Panc1 (cell line): ENCODE results near the gene MNT. TPM values are rescaled to one million over a fixed set of nuclear protein-coding genes. Genes with fewer than 3 reads are reported as not detected.

Source experiments
- ATAC-seq: fragments of 200-7000 bp; cut with Tn5 transposase; 2 replicates; pipeline ENCODE4 v1.9.1; 2020; ENCODE audit warnings: mild to moderate bottlenecking, moderate library complexity
- BruUV-seq: library from RNA; stranded (reverse); fragments of 400-500 nt; replicated peaks from 2 replicates; lab custom pipeline; 2021; lab: Mats Ljungman, UMichigan
- CTCF ChIA-PET: fragments of 300-600 bp; sonication (Branson Sonifier 250); formaldehyde crosslinking; loops from one replicate; lab custom pipeline; 2022; ENCODE audit warnings: antibody characterized with exemption; lab: Charles Lee
- POLR2A ChIA-PET: fragments of 300-600 bp; sonication (Branson Sonifier 250); formaldehyde crosslinking; loops from one replicate; lab custom pipeline; 2022; ENCODE audit warnings: antibody characterized with exemption; lab: Charles Lee
- DNase-seq: peaks from one replicate; pipeline ENCODE4 v3.0.0-alpha.2; 2010; ENCODE audit warnings: low read depth, low spot score
- H3K27ac ChIP-seq: 2 replicates; pipeline ENCODE4 v1.5.1; 2011; ENCODE audit warnings: mild to moderate bottlenecking, low read length, inconsistent platforms
- H3K27me3 ChIP-seq: fragments of 200-500 bp; sonication (Bioruptor generic); 2 replicates; pipeline ENCODE4 v1.6.0; 2014; ENCODE audit warnings: low read length, inconsistent platforms; ENCODE audit not compliant: control insufficient read depth, insufficient read depth
- H3K36me3 ChIP-seq: fragments of 200-500 bp; sonication (Bioruptor generic); 2 replicates; pipeline ENCODE4 v1.5.1; 2014; ENCODE audit warnings: inconsistent platforms, mild to moderate bottlenecking, low read length, moderate library complexity; ENCODE audit not compliant: control insufficient read depth, insufficient read depth
- H3K4me1 ChIP-seq: 2 replicates; pipeline ENCODE4 v1.5.1; 2011; ENCODE audit warnings: inconsistent platforms, mild to moderate bottlenecking, low read length, moderate library complexity; ENCODE audit not compliant: control insufficient read depth, insufficient read depth
- H3K4me3 ChIP-seq, 2 experiments: 2 replicates each; pipeline ENCODE4 v1.5.1; 2011 to 2012; ENCODE audit warnings: low read depth in 2 of 2, low read length in 2 of 2, mild to moderate bottlenecking in 2 of 2, inconsistent platforms in 1 of 2, moderate library complexity in 1 of 2
- H3K9me3 ChIP-seq: fragments of 200-500 bp; sonication (Bioruptor generic); 2 replicates; pipeline ENCODE4 v1.5.1; 2014; ENCODE audit warnings: low read depth, mild to moderate bottlenecking, inconsistent platforms, low read length, moderate library complexity; ENCODE audit not compliant: control insufficient read depth, insufficient read depth
- CTCF ChIP-seq: fragments of 450-650 bp; IDR thresholded peaks from 2 replicates; pipeline ENCODE4 v1.5.1; 2017; ENCODE audit warnings: mild to moderate bottlenecking
- POLR2AphosphoS5 ChIP-seq: IDR thresholded peaks from 2 replicates; pipeline ENCODE4 v1.6.1; 2012; ENCODE audit warnings: mild to moderate bottlenecking, low read depth, low read length, moderate library complexity
- REST ChIP-seq, 2 experiments: IDR thresholded peaks; 2 replicates each; pipeline ENCODE4 v1.6.1; 2011 to 2012; ENCODE audit warnings: low read depth in 2 of 2, control low read depth in 1 of 2, low read length in 1 of 2, mild to moderate bottlenecking in 1 of 2, moderate library complexity in 1 of 2; ENCODE audit not compliant: insufficient read depth in 1 of 2
- SIN3A ChIP-seq: IDR thresholded peaks from 2 replicates; pipeline ENCODE4 v1.6.1; 2012; ENCODE audit warnings: low read depth, mild to moderate bottlenecking, low read length, moderate library complexity, borderline replicate concordance; ENCODE audit not compliant: insufficient read depth
- TCF7L2 ChIP-seq: IDR thresholded peaks from 2 replicates; pipeline ENCODE4 v1.6.1; 2011; ENCODE audit warnings: mild to moderate bottlenecking, low read depth, low read length, inconsistent platforms
- in situ Hi-C: cut with HindIII; loops from 2 replicates; pipeline ENCODE4 v1.10.0; 2016; ENCODE audit warnings: low sequenced_read_pairs, low pct_unique_long_range_greater_than_20kb
- intact Hi-C: fragments of 100-400 bp; cut with micrococcal nuclease; formaldehyde crosslinking; loops from one replicate; pipeline ENCODE4 v1.10.0; 2022; ENCODE audit not compliant: unreplicated experiment
- total RNA-seq: library from RNA; stranded (reverse); gene quantifications from one replicate; pipeline ENCODE4 v1.2.1, GENCODE V29; 2021; ENCODE audit not compliant: unreplicated experiment

The MNT gene
- total RNA-seq, 1 experiment from 2014 or later = 31.8 TPM

DNA sequence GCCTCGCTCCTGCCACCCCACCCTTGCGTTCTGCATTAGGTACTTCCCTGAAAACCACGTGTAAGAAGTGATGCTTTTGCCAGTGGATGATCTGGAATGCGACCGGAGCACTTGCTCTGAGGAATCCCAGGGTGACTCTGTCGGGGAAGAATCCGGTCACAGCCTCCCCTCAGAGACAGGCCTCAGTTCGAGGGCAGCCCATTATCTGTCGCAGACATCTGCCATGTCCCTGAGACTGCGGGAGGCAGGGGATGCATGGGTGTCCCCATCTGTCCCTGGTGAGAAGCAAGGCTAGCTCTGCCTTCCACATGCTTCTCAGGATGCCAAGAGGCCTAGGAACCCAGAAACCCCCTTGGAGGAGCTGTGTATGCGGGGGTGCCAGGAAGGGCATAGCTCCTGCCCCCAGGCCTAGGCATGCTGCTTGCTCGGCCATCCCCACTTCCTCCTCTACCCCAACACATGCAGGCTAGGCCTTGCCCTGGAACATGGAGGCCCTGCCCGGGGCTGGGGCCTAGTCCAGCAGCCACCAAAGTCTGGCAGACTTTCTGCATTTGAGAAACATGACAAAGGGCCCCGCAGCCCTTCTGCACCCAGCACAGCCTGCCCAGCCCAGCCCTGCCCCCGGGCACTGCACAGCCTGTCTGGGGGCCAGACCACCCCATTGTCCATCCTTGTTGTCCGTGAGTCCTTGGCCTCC lies 20.5 kb downstream of the MNT start:
- intact Hi-C loops = no loop called here
- H3K36me3 ChIP-seq = no peaks in the 10 kb centered on the region
- ATAC-seq = no peak

DNA sequence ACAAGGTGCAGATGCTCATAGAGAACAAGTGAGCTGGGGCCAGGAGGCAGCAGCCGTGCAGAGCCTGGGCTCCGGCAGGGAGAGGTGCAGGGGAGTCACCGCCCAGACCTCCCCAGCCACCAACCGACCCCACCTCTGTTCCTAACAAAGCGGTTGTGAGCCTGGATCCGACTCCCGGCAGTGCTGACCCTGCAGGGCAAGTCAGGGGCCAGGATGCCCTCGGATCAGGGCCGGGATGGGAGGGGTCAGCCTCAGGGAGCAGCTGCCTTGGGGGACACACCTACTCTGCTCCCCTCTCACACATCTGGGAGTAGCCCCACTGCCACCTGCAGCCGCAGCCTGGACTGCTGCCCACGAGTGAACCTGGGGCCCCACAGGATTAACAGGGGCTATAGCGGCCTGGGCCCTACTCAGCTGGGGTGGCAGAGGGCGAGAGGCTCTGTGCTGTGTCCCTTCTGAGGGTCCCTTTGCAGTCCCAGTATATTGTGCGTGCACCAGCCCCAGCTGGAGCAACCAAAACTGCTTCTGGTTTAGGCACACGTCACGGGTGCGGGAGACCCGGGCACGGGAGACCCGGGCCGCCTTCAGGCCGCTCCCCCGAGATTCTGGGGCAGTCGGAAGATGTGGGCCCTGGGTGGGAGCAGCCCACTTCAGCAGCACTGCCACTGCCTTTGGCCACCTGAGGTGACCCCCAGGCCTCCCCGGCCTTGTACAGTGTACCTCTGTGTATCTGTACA lies 21.2 kb downstream of the MNT start:
- Histone ChIP-seq H3K9me3 (no peaks in the 10 kb centered on the region), H3K4me1 (peaks cover 12% of the 10 kb centered on the region), H3K27ac (no peak overlapping the region), H3K27me3 (no peaks in the 10 kb centered on the region), H3K36me3 (no peaks in the 10 kb centered on the region), H3K4me3 (no peak overlapping the region)
- intact Hi-C loops = no loop called here
- TF ChIP-seq SIN3A (no peak), TCF7L2 (no peak), CTCF (no peak), POLR2AphosphoS5 (no peak), REST (IDR thresholded peaks at IDR 0.05; ENCODE audit: insufficient read depth in 1 of 2, low read depth in 2 of 2, low read length in 1 of 2) (no peak)
- in situ Hi-C loops = no loop called here
- BruUV-seq = no TSS peak
- CTCF ChIA-PET = interaction anchor here (0.6 kb wide), 1 partner anchor 24 kb away, joined by 5 read pairs; no protein-coding TSS in a partner anchor
- POLR2A ChIA-PET = no interaction called here
- no peak for ATAC-seq
- DNase-seq = no peak

More for the DNA sequence above, 20.5 kb downstream of the MNT start:
- Histone ChIP-seq H3K9me3 (no peaks in the 10 kb centered on the region), H3K4me1 (peaks cover 12% of the 10 kb centered on the region), H3K27ac (no peak overlapping the region), H3K4me3 (no peak overlapping the region), H3K27me3 (no peaks in the 10 kb centered on the region)
- no peak for DNase-seq
- TSS peak; percentile 87 for BruUV-seq
- ChIA-PET CTCF (interaction anchor here (0.6 to 4.4 kb wide), 2 partner anchors 24 to 36 kb away, joined by 5 to 58 read pairs; no protein-coding TSS in a partner anchor), POLR2A (no interaction called here)
- no peak for TF ChIP-seq REST (IDR thresholded peaks at IDR 0.05; ENCODE audit: insufficient read depth in 1 of 2, low read depth in 2 of 2, low read length in 1 of 2)
- in situ Hi-C loops = no loop called here
